MM.1S (cell line): Measurements from ENCODE around the gene ARSG.
"Not testable (repeated sequence)": the region's sequence is repeated elsewhere in the genome, so short reads cannot be mapped to it uniquely, and the experiment has no call there.

Experiments used
- DNase-seq: peaks from one replicate; pipeline ENCODE4 v3.0.0-alpha.2; 2015
- H2AFZ ChIP-seq: fragments of 300-600 bp; sonication (generic); 2 replicates; pipeline ENCODE4 v1.6.0; 2016; ENCODE audit warnings: antibody characterized with exemption, low read length
- H3F3A ChIP-seq: fragments of 300-600 bp; sonication (generic); 2 replicates; pipeline ENCODE4 v1.6.1; 2016; ENCODE audit warnings: mild to moderate bottlenecking, antibody characterized with exemption, low read length, moderate library complexity, mixed read lengths; ENCODE audit not compliant: insufficient read depth
- H3K27ac ChIP-seq: fragments of 300-600 bp; sonication (generic); 2 replicates; pipeline ENCODE4 v1.5.1; 2016; ENCODE audit warnings: mild to moderate bottlenecking, low read length
- H3K27me3 ChIP-seq: fragments of 300-600 bp; sonication (generic); replicated peaks from 2 replicates; pipeline ENCODE4 v1.6.0; 2016; ENCODE audit warnings: low read length; ENCODE audit not compliant: insufficient read depth
- H3K36me3 ChIP-seq: fragments of 300-600 bp; sonication (generic); replicated peaks from 2 replicates; pipeline ENCODE4 v1.6.1; 2016; ENCODE audit warnings: mild to moderate bottlenecking, low read length, mixed read lengths; ENCODE audit not compliant: insufficient read depth
- H3K4me1 ChIP-seq: fragments of 300-600 bp; sonication (generic); 2 replicates; pipeline ENCODE4 v1.6.1; 2016; ENCODE audit warnings: low read length, mixed read lengths
- H3K4me2 ChIP-seq: fragments of 300-600 bp; sonication (generic); 2 replicates; pipeline ENCODE4 v1.6.0; 2016; ENCODE audit warnings: low read depth, low read length
- H3K4me3 ChIP-seq: fragments of 300-600 bp; sonication (generic); 2 replicates; pipeline ENCODE4 v1.5.1; 2016; ENCODE audit warnings: low read length, mixed read lengths
- H3K79me2 ChIP-seq: fragments of 300-600 bp; sonication (generic); 2 replicates; pipeline ENCODE4 v1.6.1; 2016; ENCODE audit warnings: mixed run types, low read length, mixed read lengths
- H3K9ac ChIP-seq: fragments of 300-600 bp; sonication (generic); 2 replicates; pipeline ENCODE4 v1.6.1; 2016; ENCODE audit warnings: low read length, mixed read lengths
- H3K9me2 ChIP-seq: fragments of 300-600 bp; sonication (generic); replicated peaks from 2 replicates; pipeline ENCODE4 v1.6.1; 2016; ENCODE audit warnings: mild to moderate bottlenecking, low read length, mixed read lengths; ENCODE audit not compliant: insufficient read depth
- H3K9me3 ChIP-seq: fragments of 300-600 bp; sonication (generic); replicated peaks from 2 replicates; pipeline ENCODE4 v1.6.1; 2016; ENCODE audit warnings: mild to moderate bottlenecking, low read length, mixed read lengths; ENCODE audit not compliant: insufficient read depth
- H4K20me1 ChIP-seq: fragments of 300-600 bp; sonication (generic); 2 replicates; pipeline ENCODE4 v1.6.1; 2016; ENCODE audit warnings: mild to moderate bottlenecking, low read length, moderate library complexity, mixed read lengths; ENCODE audit not compliant: insufficient read depth
- EZH2 ChIP-seq: fragments of 300-600 bp; sonication (generic); optimal IDR thresholded peaks from 2 replicates; pipeline ENCODE3; 2017; ENCODE audit warnings: low read depth, mild to moderate bottlenecking, antibody characterized with exemption, low read length, mixed read lengths
- EZH2phosphoT487 ChIP-seq: fragments of 300-600 bp; sonication (generic); IDR thresholded peaks from 2 replicates; pipeline ENCODE4 v1.6.1; 2018; ENCODE audit warnings: antibody characterized with exemption, low read length
- TF ChIP-seq, protein P1 (sequence below): fragments of 300-600 bp; sonication (generic); IDR thresholded peaks from 2 replicates; pipeline ENCODE4 v1.5.1; 2016; ENCODE audit warnings: antibody characterized with exemption, low read length, mixed read lengths

The ARSG gene

DNA sequence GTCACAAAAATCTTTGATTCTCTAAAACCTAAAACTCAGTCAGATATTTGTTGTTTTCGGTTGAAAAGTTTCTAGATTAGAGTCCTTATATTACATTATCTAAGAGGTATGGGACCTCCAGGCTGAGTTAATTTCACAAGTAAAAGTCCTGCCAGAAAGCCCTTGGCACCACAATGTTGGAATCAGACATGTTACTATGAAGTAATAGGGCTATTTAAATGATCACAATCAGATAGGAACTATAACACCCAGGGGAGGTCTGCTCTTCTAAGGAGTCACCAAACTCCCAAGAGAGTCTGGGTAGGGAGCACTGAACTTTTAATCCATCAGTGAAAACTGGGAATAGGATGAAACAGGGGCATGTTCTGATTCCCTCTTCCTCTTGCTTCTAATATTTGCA lies 111.8 kb downstream of the ARSG start:
- Histone ChIP-seq H3K9me2 (no peaks in the 10 kb centered on the region), H3K4me3 (no peak overlapping the region), H3F3A (peaks cover 11% of the 10 kb centered on the region), H3K4me1 (peaks cover 22% of the 10 kb centered on the region), H2AFZ (no peak overlapping the region), H3K9me3 (no peaks in the 10 kb centered on the region), H3K79me2 (no peaks in the 10 kb centered on the region), H3K27me3 (no peaks in the 10 kb centered on the region), H3K4me2 (no peak overlapping the region), H3K27ac (no peak overlapping the region), H3K36me3 (no peaks in the 10 kb centered on the region), H3K9ac (no peak overlapping the region), H4K20me1 (no peaks in the 10 kb centered on the region)
- no peak for DNase-seq
- TF ChIP-seq, protein P1, sequence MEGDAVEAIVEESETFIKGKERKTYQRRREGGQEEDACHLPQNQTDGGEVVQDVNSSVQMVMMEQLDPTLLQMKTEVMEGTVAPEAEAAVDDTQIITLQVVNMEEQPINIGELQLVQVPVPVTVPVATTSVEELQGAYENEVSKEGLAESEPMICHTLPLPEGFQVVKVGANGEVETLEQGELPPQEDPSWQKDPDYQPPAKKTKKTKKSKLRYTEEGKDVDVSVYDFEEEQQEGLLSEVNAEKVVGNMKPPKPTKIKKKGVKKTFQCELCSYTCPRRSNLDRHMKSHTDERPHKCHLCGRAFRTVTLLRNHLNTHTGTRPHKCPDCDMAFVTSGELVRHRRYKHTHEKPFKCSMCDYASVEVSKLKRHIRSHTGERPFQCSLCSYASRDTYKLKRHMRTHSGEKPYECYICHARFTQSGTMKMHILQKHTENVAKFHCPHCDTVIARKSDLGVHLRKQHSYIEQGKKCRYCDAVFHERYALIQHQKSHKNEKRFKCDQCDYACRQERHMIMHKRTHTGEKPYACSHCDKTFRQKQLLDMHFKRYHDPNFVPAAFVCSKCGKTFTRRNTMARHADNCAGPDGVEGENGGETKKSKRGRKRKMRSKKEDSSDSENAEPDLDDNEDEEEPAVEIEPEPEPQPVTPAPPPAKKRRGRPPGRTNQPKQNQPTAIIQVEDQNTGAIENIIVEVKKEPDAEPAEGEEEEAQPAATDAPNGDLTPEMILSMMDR, result no peak
- TF ChIP-seq EZH2, result no peak
- TF ChIP-seq EZH2phosphoT487, result no peak

GRCh38 chr17:68403837-68404236 lies 112.5 kb downstream of the ARSG start:
- H3K79me2 ChIP-seq, H3K36me3 ChIP-seq, DNase-seq, H3K9ac ChIP-seq, H3K4me3 ChIP-seq, H3K4me2 ChIP-seq, H3K27ac ChIP-seq, H4K20me1 ChIP-seq, H3K9me2 ChIP-seq, H3K27me3 ChIP-seq, H3K9me3 ChIP-seq, H2AFZ ChIP-seq: not testable (repeated sequence)
- Histone ChIP-seq H3F3A (peaks cover 11% of the 10 kb centered on the region), H3K4me1 (peaks cover 18% of the 10 kb centered on the region)

DNA sequence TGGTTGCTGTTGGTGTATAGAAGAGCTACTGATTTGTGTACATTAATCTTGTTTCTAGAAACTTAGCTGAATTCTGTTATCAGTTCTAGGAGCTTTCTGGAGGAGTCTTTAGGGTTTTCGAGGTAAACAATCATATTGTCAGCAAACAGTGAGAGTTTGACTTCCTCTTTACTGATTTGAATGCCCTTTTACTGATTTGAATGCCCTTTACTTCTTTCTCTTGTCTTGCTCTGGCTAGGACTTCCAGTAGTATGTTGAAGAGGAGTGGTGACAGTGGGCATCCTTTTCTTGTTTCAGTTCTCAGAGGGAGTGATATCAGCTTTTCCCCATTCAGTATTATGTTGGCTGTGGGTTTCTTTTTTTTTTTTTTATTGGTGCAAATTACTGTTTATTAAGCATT lies 116.4 kb downstream of the ARSG start:
- H4K20me1 ChIP-seq, H3K36me3 ChIP-seq, H3K9ac ChIP-seq, H3K9me2 ChIP-seq, H3K9me3 ChIP-seq, H3F3A ChIP-seq, DNase-seq, H3K4me1 ChIP-seq, H3K79me2 ChIP-seq, H3K4me3 ChIP-seq, H3K27me3 ChIP-seq, H3K27ac ChIP-seq, H3K4me2 ChIP-seq, H2AFZ ChIP-seq: not testable (repeated sequence)

DNA sequence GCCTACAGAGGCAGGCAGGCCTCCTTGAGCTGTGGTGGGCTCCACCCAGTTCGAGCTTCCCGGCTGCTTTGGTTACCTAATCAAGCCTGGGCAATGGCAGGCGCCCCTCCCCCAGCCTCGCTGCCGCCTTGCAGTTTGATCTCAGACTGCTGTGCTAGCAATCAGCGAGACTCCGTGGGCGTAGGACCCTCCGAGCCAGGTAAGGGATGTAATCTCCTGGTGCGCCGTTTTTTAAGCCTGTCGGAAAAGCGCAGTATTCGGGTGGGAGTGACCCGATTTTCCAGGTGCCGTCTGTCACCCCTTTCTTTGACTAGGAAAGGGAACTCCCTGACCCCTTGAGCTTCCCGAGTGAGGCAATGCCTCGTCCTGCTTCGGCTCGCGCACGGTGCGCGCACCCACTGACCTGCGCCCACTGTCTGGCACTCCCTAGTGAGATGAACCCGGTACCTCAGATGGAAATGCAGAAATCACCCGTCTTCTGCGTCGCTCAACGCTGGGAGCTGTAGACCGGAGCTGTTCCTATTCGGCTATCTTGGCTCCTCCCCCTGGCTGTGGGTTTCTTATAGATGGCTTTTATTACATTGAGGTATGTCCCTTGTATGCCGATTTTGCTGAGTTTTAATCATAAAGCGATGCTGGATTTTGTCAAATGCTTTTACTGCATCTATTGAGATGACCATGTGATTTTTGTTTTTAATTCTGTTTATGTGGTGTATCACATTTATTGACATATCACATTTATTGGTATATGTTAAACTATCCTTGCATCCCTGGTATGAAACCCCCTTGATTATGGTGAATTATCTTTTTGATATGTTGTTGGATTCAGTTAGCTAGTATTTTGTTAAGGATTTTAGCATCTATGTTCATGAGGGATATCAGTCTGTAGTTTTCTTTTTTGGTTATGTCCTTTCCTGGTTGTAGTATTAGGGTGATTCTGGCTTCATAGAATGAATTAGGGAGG lies 122.6 kb downstream of the ARSG start:
- H3K9ac ChIP-seq, H3F3A ChIP-seq, H3K4me1 ChIP-seq, H3K27ac ChIP-seq, H3K36me3 ChIP-seq, H3K4me3 ChIP-seq, H3K79me2 ChIP-seq, H4K20me1 ChIP-seq, H2AFZ ChIP-seq, H3K9me2 ChIP-seq, DNase-seq, H3K4me2 ChIP-seq, H3K9me3 ChIP-seq, H3K27me3 ChIP-seq: not testable (repeated sequence)

DNA sequence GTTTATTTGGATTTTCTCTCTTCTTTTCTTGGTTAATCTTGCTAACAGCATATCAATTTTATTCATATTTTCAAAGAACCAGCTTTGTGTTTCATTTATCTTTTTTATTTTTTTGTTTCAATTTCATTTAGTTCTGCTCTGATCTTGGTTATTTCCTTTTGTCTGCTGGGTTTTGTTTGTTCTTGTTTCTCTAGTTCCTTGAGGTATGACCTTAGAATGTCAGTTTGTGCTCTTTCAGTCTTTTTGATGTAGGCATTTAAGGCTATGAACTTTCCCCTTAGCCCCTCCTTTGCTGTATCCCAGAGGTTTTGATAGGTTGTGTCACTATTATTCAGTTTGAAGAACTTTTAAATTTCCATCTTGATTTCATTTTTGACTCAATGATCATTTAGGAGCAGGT lies 123.6 kb downstream of the ARSG start:
- H3K4me1 ChIP-seq, H3K9me3 ChIP-seq, H3K27ac ChIP-seq, H3K4me3 ChIP-seq, H3K79me2 ChIP-seq, H3K9ac ChIP-seq, H3K4me2 ChIP-seq, H3K36me3 ChIP-seq, DNase-seq, H4K20me1 ChIP-seq, H3K27me3 ChIP-seq, H2AFZ ChIP-seq, H3F3A ChIP-seq, H3K9me2 ChIP-seq: not testable (repeated sequence)
